GM06990 (cell line): ENCODE measurements around the gene ASCL1.

Experiments
- DNase-seq: peaks from one replicate; pipeline ENCODE4 v3.0.0-alpha.2; 2011; ENCODE audit not compliant: insufficient read length; ENCODE audit errors: extremely low read depth
- H3K27me3 ChIP-seq: replicated peaks from 2 replicates; pipeline ENCODE4 v1.6.0; 2011; ENCODE audit warnings: low read length; ENCODE audit not compliant: control insufficient read depth, insufficient read depth
- H3K36me3 ChIP-seq: 2 replicates; pipeline ENCODE4 v1.5.1; 2011; ENCODE audit warnings: low read length; ENCODE audit not compliant: control insufficient read depth, insufficient read depth
- H3K4me3 ChIP-seq: replicated peaks from 2 replicates; pipeline ENCODE4 v1.5.1; 2011; ENCODE audit warnings: low read depth, mild to moderate bottlenecking, control low read depth, low read length
- TF ChIP-seq, protein P1 (sequence below): IDR thresholded peaks from 2 replicates; pipeline ENCODE4 v1.5.1; 2011; ENCODE audit warnings: low read length, control low read depth, mild to moderate bottlenecking, inconsistent platforms; ENCODE audit not compliant: insufficient read depth, poor library complexity, severe bottlenecking

ASCL1 gene

DNA sequence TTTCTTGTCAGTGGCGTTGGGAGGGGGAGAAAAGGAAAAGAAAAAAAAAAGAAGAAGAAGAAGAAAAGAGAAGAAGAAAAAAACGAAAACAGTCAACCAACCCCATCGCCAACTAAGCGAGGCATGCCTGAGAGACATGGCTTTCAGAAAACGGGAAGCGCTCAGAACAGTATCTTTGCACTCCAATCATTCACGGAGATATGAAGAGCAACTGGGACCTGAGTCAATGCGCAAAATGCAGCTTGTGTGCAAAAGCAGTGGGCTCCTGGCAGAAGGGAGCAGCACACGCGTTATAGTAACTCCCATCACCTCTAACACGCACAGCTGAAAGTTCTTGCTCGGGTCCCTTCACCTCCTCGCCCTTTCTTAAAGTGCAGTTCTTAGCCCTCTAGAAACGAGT lies 1.9 kb downstream of the ASCL1 start:
- DNase-seq = no peak
- H3K36me3 ChIP-seq = no peaks in the 10 kb centered on the region
- H3K4me3 ChIP-seq = no peak overlapping the region
- peaks cover 2% of the 10 kb centered on the region; the same call in 1 of the 2 replicates for H3K27me3 ChIP-seq
- TF ChIP-seq, protein P1, sequence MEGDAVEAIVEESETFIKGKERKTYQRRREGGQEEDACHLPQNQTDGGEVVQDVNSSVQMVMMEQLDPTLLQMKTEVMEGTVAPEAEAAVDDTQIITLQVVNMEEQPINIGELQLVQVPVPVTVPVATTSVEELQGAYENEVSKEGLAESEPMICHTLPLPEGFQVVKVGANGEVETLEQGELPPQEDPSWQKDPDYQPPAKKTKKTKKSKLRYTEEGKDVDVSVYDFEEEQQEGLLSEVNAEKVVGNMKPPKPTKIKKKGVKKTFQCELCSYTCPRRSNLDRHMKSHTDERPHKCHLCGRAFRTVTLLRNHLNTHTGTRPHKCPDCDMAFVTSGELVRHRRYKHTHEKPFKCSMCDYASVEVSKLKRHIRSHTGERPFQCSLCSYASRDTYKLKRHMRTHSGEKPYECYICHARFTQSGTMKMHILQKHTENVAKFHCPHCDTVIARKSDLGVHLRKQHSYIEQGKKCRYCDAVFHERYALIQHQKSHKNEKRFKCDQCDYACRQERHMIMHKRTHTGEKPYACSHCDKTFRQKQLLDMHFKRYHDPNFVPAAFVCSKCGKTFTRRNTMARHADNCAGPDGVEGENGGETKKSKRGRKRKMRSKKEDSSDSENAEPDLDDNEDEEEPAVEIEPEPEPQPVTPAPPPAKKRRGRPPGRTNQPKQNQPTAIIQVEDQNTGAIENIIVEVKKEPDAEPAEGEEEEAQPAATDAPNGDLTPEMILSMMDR = no peak

DNA sequence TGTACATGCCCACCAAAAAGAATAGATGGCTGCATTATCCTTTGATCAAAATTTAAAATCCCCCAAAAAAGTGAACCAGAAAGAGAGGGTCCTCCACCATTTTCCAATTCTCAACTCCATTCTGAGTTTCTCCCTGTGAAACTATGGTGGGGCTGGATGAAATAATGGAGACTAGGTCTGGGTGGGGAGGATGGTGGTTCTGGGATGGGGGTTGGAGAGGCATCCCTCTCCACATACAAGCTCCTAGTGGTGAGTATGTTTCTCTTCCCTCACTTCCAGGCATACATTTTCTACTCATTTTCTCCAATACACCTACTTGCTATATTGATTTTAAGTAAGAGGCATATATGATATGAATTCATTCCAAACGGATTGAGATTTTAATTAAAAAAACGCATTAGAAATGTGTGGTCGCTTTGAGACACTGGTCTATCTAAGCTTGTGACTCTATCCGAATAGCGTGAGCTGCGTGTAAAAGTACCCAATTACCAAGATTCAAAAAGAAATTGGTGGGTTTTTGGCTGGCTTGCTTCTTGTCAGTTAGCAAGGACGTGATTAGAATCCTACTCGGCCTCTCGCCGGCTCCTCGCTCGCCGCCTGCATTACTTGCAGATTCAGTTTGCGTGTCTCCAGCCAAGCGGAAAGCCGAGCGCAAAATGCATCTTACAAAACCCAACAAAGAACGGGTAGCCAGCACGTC lies 3.4 kb downstream of the ASCL1 start:
- Histone ChIP-seq H3K4me3 (no peak overlapping the region; the same call in 1 of the 2 replicates), H3K27me3 (peaks cover 2% of the 10 kb centered on the region; the same call in 1 of the 2 replicates), H3K36me3 (no peaks in the 10 kb centered on the region)
- TF ChIP-seq, protein P1 = no peak
- no peak for DNase-seq

DNA sequence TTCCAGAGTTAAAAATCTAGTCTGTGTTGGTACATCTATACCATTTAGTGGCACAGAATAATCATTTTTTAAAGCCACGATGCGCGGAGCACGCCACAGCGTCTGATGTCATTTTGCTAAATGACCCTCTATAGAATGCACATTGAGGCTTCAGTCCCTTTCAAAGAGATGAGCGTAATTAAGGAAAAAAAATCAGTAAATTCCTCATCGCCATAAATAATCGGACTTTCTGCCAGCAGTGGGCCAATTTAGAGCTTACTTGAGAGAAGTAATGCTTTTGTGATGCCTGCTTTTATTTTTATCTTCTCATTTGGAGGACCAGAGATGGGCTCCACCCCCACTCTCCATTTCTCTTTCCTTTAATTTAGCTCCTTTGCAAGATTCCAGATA lies 4.0 kb downstream of the ASCL1 start:
- H3K27me3 ChIP-seq = peaks cover 2% of the 10 kb centered on the region; the same call in 1 of the 2 replicates
- no peak overlapping the region; the same call in 1 of the 2 replicates for H3K4me3 ChIP-seq
- TF ChIP-seq, protein P1 = no peak
- no peak for DNase-seq
- no peaks in the 10 kb centered on the region for H3K36me3 ChIP-seq

DNA sequence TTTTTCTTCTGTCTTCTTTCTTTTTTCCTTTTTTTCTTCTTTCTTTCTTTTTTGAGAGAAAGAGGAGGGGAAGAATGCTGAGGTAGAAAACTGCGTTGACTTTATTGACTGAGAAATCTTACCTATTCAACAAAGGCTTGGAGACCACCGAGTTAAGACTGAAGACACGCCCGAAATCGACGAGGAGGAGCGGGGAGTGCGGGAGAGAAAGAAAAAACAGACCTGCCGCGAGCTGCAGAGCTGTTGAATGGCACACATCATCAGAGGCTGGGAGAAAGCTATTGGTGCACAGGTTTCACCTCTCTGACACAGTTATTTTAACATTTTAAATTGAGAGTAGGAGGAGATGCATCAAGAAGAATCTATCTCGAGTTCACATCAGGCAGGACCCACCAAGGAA lies 5.1 kb downstream of the ASCL1 start:
- TF ChIP-seq, protein P1 = no peak

DNA sequence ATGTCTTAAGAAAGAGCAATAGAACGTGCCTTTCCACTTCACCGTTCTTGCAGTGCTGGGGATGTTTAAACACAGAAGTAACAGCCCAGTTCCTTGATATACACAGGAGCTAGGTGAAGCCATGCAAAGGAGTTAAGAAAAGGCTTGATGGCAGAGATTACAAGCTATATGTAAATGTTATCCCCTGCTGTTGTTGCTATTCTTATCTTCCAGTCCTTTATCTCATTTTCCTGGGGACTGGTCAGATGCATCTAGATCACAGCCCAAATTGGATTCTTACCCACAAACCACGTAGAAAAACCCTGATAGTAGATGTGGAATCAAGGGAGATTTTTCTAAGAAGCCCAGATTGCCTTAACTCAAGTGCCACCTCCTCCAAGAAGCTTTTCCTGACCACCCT lies 5.5 kb downstream of the ASCL1 start:
- peaks cover 2% of the 10 kb centered on the region for H3K27me3 ChIP-seq
- DNase-seq = no peak
- no peak overlapping the region for H3K4me3 ChIP-seq
- TF ChIP-seq, protein P1 = no peak
- H3K36me3 ChIP-seq = no peaks in the 10 kb centered on the region

More for the DNA sequence above, 5.1 kb downstream of the ASCL1 start:
- peaks cover 2% of the 10 kb centered on the region for H3K27me3 ChIP-seq
- H3K36me3 ChIP-seq = no peaks in the 10 kb centered on the region
- H3K4me3 ChIP-seq = no peak overlapping the region
- DNase-seq = no peak
